Neural progenitor cell (in vitro differentiated cells): ENCODE data around the gene GAD1. TPM values are rescaled to one million over a fixed set of nuclear protein-coding genes. Genes with fewer than 3 reads are reported as not detected.

Experiments
- DNase-seq: peaks from one replicate; pipeline ENCODE4 v3.0.0-alpha.2; 2016; ENCODE audit warnings: low spot score
- H2AFZ ChIP-seq: fragments of 200-600 bp; sonication (generic); replicated peaks from 2 replicates; pipeline ENCODE4 v1.6.1; 2016; ENCODE audit warnings: antibody characterized with exemption
- H3F3A ChIP-seq: fragments of 200-600 bp; sonication (generic); 2 replicates; pipeline ENCODE4 v1.6.1; 2016; ENCODE audit warnings: antibody characterized with exemption, low read depth
- H3K27ac ChIP-seq: fragments of 200-600 bp; sonication (generic); 2 replicates; pipeline ENCODE4 v1.5.1; 2016; ENCODE audit warnings: mild to moderate bottlenecking
- H3K27me3 ChIP-seq: fragments of 200-600 bp; sonication (generic); 2 replicates; pipeline ENCODE4 v1.6.1; 2016; ENCODE audit warnings: mild to moderate bottlenecking, moderate library complexity
- H3K36me3 ChIP-seq: fragments of 200-600 bp; sonication (generic); 2 replicates; pipeline ENCODE4 v1.5.1; 2016
- H3K4me1 ChIP-seq: fragments of 200-600 bp; sonication (generic); 2 replicates; pipeline ENCODE4 v1.6.1; 2016; ENCODE audit warnings: mixed run types
- H3K4me2 ChIP-seq: fragments of 200-600 bp; sonication (generic); 2 replicates; pipeline ENCODE4 v1.6.1; 2016
- H3K4me3 ChIP-seq: fragments of 200-600 bp; sonication (generic); 2 replicates; pipeline ENCODE4 v1.5.1; 2016
- H3K79me2 ChIP-seq: fragments of 200-600 bp; sonication (generic); 2 replicates; pipeline ENCODE4 v1.6.1; 2016; ENCODE audit warnings: low read depth
- H3K9ac ChIP-seq: fragments of 200-600 bp; sonication (generic); 2 replicates; pipeline ENCODE4 v1.6.1; 2016
- H3K9me3 ChIP-seq: fragments of 200-600 bp; sonication (generic); 2 replicates; pipeline ENCODE4 v1.5.1; 2016; ENCODE audit warnings: low read depth
- H4K20me1 ChIP-seq: fragments of 200-600 bp; sonication (generic); 2 replicates; pipeline ENCODE4 v1.6.1; 2016; ENCODE audit warnings: low read depth
- H3K27ac Mint-ChIP-seq: 3 replicates; pipeline ENCODE4 v1.8.0; 2021; ENCODE audit warnings: mixed read lengths
- H3K27me3 Mint-ChIP-seq: 2 replicates; pipeline ENCODE4 v1.8.0; 2022; ENCODE audit warnings: low read depth, mild to moderate bottlenecking, inconsistent platforms, moderate library complexity, mixed read lengths; ENCODE audit not compliant: insufficient read depth
- H3K36me3 Mint-ChIP-seq: 3 replicates; pipeline ENCODE4 v1.8.0; 2021; ENCODE audit warnings: mixed read lengths
- H3K4me1 Mint-ChIP-seq: 3 replicates; pipeline ENCODE4 v1.8.0; 2021; ENCODE audit warnings: mixed read lengths
- H3K4me3 Mint-ChIP-seq: 3 replicates; pipeline ENCODE4 v1.8.0; 2021; ENCODE audit warnings: mild to moderate bottlenecking, moderate library complexity, mixed read lengths
- H3K9me3 Mint-ChIP-seq: 3 replicates; pipeline ENCODE4 v1.8.0; 2020; ENCODE audit warnings: mixed read lengths
- EZH2 ChIP-seq: fragments of 200-600 bp; sonication (generic); IDR thresholded peaks from 2 replicates; pipeline ENCODE4 v1.6.1; 2017; ENCODE audit warnings: antibody characterized with exemption, mild to moderate bottlenecking, moderate library complexity
- EZH2phosphoT487 ChIP-seq: fragments of 200-600 bp; sonication (generic); IDR thresholded peaks from 2 replicates; pipeline ENCODE4 v1.6.1; 2017; ENCODE audit warnings: antibody characterized with exemption
- total RNA-seq: library from RNA; depleted of rRNA; stranded (reverse); fragments of >200 nt; gene quantifications from 2 replicates; pipeline ENCODE4 v1.2.3, GENCODE V29; 2015; ENCODE audit warnings: low replicate concordance
- TF ChIP-seq, protein P1 (sequence below): fragments of 200-600 bp; sonication (generic); IDR thresholded peaks from 2 replicates; pipeline ENCODE4 v1.5.1; 2017; ENCODE audit warnings: antibody characterized with exemption, mild to moderate bottlenecking

GAD1 gene
- total RNA-seq, 1 donor from 2014 or later, result 10.7 TPM

DNA sequence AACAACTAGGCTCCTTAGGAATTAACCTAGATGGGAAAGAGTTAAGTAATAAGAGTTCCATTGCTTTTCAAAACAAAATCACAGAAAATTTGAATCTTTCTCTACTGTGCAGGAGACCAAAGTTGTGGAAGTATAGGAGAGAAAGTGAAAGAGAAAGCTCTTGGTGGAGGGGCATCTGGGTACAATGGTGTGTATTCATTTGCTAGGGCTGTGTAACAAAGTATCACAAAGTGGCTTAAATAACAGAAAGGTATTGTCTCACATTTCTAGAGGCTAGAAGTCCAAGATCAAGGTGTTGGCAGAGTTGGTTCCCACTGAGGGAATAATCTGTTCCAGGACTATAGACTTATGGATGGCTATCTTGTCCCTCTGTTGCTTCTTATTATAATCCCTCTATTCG, 61.8 kb downstream of the GAD1 start:
- Mint-ChIP-seq H3K4me1 (peaks cover 3% of the 10 kb centered on the region), H3K9me3 (no peaks in the 10 kb centered on the region), H3K36me3 (no peaks in the 10 kb centered on the region), H3K27ac (no peak overlapping the region), H3K27me3 (peaks cover 6% of the 10 kb centered on the region), H3K4me3 (no peak overlapping the region)
- Histone ChIP-seq H4K20me1 (no peaks in the 10 kb centered on the region), H3K4me3 (no peak overlapping the region), H3K4me2 (no peak overlapping the region), H2AFZ (no peak overlapping the region), H3K4me1 (no peaks in the 10 kb centered on the region), H3K27ac (no peak overlapping the region), H3F3A (no peaks in the 10 kb centered on the region), H3K9me3 (no peaks in the 10 kb centered on the region), H3K27me3 (no peaks in the 10 kb centered on the region), H3K36me3 (no peaks in the 10 kb centered on the region), H3K79me2 (no peaks in the 10 kb centered on the region), H3K9ac (no peak overlapping the region)
- TF ChIP-seq, protein P1, sequence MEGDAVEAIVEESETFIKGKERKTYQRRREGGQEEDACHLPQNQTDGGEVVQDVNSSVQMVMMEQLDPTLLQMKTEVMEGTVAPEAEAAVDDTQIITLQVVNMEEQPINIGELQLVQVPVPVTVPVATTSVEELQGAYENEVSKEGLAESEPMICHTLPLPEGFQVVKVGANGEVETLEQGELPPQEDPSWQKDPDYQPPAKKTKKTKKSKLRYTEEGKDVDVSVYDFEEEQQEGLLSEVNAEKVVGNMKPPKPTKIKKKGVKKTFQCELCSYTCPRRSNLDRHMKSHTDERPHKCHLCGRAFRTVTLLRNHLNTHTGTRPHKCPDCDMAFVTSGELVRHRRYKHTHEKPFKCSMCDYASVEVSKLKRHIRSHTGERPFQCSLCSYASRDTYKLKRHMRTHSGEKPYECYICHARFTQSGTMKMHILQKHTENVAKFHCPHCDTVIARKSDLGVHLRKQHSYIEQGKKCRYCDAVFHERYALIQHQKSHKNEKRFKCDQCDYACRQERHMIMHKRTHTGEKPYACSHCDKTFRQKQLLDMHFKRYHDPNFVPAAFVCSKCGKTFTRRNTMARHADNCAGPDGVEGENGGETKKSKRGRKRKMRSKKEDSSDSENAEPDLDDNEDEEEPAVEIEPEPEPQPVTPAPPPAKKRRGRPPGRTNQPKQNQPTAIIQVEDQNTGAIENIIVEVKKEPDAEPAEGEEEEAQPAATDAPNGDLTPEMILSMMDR, result no peak
- TF ChIP-seq EZH2phosphoT487 (no peak), EZH2 (no peak)
- no peak for DNase-seq

DNA sequence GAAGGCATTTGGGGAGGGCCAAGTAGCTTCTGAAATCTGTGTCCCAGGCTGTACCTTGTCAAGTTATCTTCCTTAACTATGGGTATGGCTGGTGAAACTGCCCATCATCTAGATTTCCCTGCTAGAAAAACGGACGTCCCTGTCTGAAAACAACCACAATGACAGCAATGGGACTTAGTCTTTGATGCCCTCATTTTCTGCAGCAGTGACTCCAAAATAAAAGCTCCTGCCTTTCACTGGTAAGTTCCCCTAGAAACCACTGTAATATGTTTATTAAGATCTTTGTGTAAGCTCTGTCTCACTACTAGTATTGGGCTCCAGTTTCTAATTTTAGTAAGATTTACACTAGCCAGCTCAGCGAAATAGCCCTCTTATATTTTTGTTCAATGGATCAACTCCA, 65.2 kb downstream of the GAD1 start:
- no peaks in the 10 kb centered on the region for H3K9me3 Mint-ChIP-seq
- no peaks in the 10 kb centered on the region for H4K20me1 ChIP-seq
- H3K9me3 ChIP-seq, result no peaks in the 10 kb centered on the region
- peaks cover 5% of the 10 kb centered on the region for H3K27me3 Mint-ChIP-seq
- no peak overlapping the region for H3K4me3 Mint-ChIP-seq
- no peaks in the 10 kb centered on the region for H3K79me2 ChIP-seq
- H3K4me3 ChIP-seq, result no peak overlapping the region
- H3K27me3 ChIP-seq, result no peaks in the 10 kb centered on the region
- no peaks in the 10 kb centered on the region for H3F3A ChIP-seq
- H3K4me1 Mint-ChIP-seq, result peaks cover 4% of the 10 kb centered on the region
- TF ChIP-seq, protein P1, result no peak
- no peak for TF ChIP-seq EZH2
- TF ChIP-seq EZH2phosphoT487, result no peak
- H3K27ac ChIP-seq, result no peak overlapping the region
- H3K4me2 ChIP-seq, result no peak overlapping the region
- DNase-seq, result no peak
- no peaks in the 10 kb centered on the region for H3K36me3 Mint-ChIP-seq
- no peak overlapping the region for H2AFZ ChIP-seq
- no peaks in the 10 kb centered on the region for H3K4me1 ChIP-seq
- no peaks in the 10 kb centered on the region for H3K36me3 ChIP-seq
- no peak overlapping the region for H3K9ac ChIP-seq
- no peak overlapping the region for H3K27ac Mint-ChIP-seq

DNA sequence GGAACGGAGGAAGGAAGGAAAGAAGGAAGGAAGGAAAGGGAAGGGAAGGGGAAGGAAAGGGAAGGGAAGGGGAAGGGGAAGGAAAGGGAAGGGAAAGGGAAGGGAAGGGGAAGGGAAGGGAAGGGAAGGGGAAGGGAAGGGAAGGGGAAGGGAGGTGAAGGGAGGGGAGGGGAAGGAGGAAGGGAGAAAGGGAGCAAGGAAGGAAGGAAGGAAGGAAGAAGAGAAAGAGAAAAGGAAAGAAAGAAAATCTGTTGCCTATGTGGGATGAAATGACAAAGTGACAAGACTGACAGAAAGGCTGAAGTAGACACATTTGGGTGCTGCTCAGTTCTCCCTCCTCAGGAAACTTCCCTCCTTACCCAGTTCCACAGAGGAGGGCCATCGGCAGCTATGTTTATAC, 66.1 kb downstream of the GAD1 start:
- Mint-ChIP-seq H3K4me1 (peaks cover 4% of the 10 kb centered on the region), H3K36me3 (no peaks in the 10 kb centered on the region), H3K4me3 (no peak overlapping the region), H3K9me3 (no peaks in the 10 kb centered on the region), H3K27ac (no peak overlapping the region), H3K27me3 (peaks cover 5% of the 10 kb centered on the region)
- DNase-seq, result no peak
- Histone ChIP-seq H3F3A (no peaks in the 10 kb centered on the region), H3K4me3 (no peak overlapping the region), H3K27me3 (no peaks in the 10 kb centered on the region), H3K27ac (no peak overlapping the region), H2AFZ (no peak overlapping the region), H4K20me1 (no peaks in the 10 kb centered on the region), H3K9me3 (no peaks in the 10 kb centered on the region), H3K4me1 (no peaks in the 10 kb centered on the region), H3K79me2 (no peaks in the 10 kb centered on the region), H3K36me3 (no peaks in the 10 kb centered on the region), H3K9ac (no peak overlapping the region), H3K4me2 (no peak overlapping the region)
- TF ChIP-seq EZH2 (no peak), EZH2phosphoT487 (no peak)
- TF ChIP-seq, protein P1, result no peak

DNA sequence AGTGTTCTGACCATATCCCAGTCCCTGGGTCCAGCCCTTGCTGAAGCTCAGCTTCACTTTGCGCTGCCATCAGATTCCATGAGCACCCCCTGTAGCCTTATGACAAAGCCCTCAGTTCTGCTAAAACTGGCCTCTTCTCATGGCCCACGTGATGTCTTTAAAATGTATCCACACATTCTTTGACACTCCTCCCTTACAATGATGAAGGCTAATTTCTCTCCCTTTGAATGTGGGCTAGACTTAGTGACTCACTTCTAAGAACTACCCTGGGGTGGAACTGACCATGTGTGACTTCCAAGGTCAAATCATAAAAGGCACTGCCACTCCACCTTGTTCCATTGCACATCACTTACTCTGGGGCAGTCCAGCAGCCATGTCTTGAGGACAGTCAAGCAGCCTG, 67.0 kb downstream of the GAD1 start:
- H3K4me3 Mint-ChIP-seq, result no peak overlapping the region
- H3K4me1 Mint-ChIP-seq, result peaks cover 4% of the 10 kb centered on the region
- H3K9me3 Mint-ChIP-seq, result no peaks in the 10 kb centered on the region
- H3K27me3 Mint-ChIP-seq, result peaks cover 2% of the 10 kb centered on the region
- DNase-seq, result no peak
- no peaks in the 10 kb centered on the region for H3K4me1 ChIP-seq
- no peak overlapping the region for H3K4me3 ChIP-seq
- H3K9ac ChIP-seq, result no peak overlapping the region
- H3K36me3 ChIP-seq, result no peaks in the 10 kb centered on the region
- H4K20me1 ChIP-seq, result no peaks in the 10 kb centered on the region
- no peaks in the 10 kb centered on the region for H3K36me3 Mint-ChIP-seq
- no peaks in the 10 kb centered on the region for H3K9me3 ChIP-seq
- H2AFZ ChIP-seq, result no peak overlapping the region
- no peak overlapping the region for H3K27ac ChIP-seq
- H3K27ac Mint-ChIP-seq, result no peak overlapping the region
- no peaks in the 10 kb centered on the region for H3F3A ChIP-seq
- no peak for TF ChIP-seq EZH2phosphoT487
- no peak for TF ChIP-seq EZH2
- no peaks in the 10 kb centered on the region for H3K79me2 ChIP-seq
- no peak overlapping the region for H3K4me2 ChIP-seq
- H3K27me3 ChIP-seq, result no peaks in the 10 kb centered on the region
